Body of pancreas (tissue), 4 donors: Measurements from ENCODE around the gene PPP1R37. TPM values are rescaled to one million over a fixed set of nuclear protein-coding genes. Genes with fewer than 3 reads are reported as not detected.
"Not testable (repeated sequence)": the region's sequence is repeated elsewhere in the genome, so short reads cannot be mapped to it uniquely, and the experiment has no call there.

Source experiments
- ATAC-seq: fragments of 150-250 bp; one replicate; pipeline ENCODE4 v1.9.1; 2016
- DNase-seq, 4 donors: peaks; one replicate each; pipeline ENCODE4 v3.0.0-alpha.2; 2019
- H3K27ac ChIP-seq, 4 donors: fragments of 200-600 bp; sonication (generic); 1 replicate in 3 of 4; 2 replicates in 1 of 4; pipeline versions ENCODE4 v1.5.1 to v1.6.1; 2016 to 2019; ENCODE audit warnings: mild to moderate bottlenecking in 1 of 4, mixed read lengths in 1 of 4, moderate library complexity in 1 of 4
- H3K27me3 ChIP-seq, 2 donors: fragments of 200-600 bp; sonication (generic); one replicate each; pipeline ENCODE4 v1.6.0; 2016; ENCODE audit warnings: mild to moderate bottlenecking in 1 of 2
- H3K36me3 ChIP-seq, 2 donors: fragments of 200-600 bp; sonication (generic); replicated peaks in 1 of 2; 2 replicates each; pipeline ENCODE4 v1.5.1; 2016; ENCODE audit warnings: low read depth in 2 of 2; ENCODE audit not compliant: insufficient read depth in 1 of 2
- H3K4me1 ChIP-seq: fragments of 200-600 bp; sonication (generic); one replicate; pipeline ENCODE4 v1.6.0; 2016
- H3K4me3 ChIP-seq, 2 donors: fragments of 200-600 bp; sonication (generic); 1 replicate in 1 of 2; 2 replicates in 1 of 2; pipeline ENCODE4 v1.5.1; 2016 to 2019
- H3K9me3 ChIP-seq, 3 donors: fragments of 200-600 bp; sonication (generic); 1 replicate in 2 of 3; 2 replicates in 1 of 3; pipeline ENCODE4 v1.5.1; 2016
- CTCF ChIP-seq, 7 experiments: fragments of 450-650 bp in 4 of 7; fragments of 200-600 bp in 3 of 7; sonication (generic) in 3 of 7; IDR thresholded peaks; one replicate each; pipeline ENCODE4 v1.5.1; 2016 to 2019; ENCODE audit warnings: antibody characterized with exemption in 7 of 7
- POLR2A ChIP-seq, 3 donors: fragments of 450-650 bp; IDR thresholded peaks; one replicate each; pipeline ENCODE4 v1.6.1; 2016; ENCODE audit warnings: antibody characterized with exemption in 3 of 3, mild to moderate bottlenecking in 2 of 3
- WGBS, 2 donors: methylation state at CpG; one replicate each; pipeline ENCODE4 v1.1.5; 2017; 5-methylcytosine and 5-hydroxymethylcytosine counted together
- intact Hi-C: fragments of 100-400 bp; cut with DNase I; formaldehyde crosslinking; loops from one replicate; pipeline ENCODE4 v1.15.1; 2023
- total RNA-seq, 2 donors: library from RNA; depleted of rRNA; stranded (reverse); fragments of >200 nt; gene quantifications; one replicate each; pipeline ENCODE4 v1.1.0, GENCODE V29; 2016

Gene PPP1R37
- total RNA-seq, 2 donors from 2014 or later: 16.6 to 49.8 TPM

- Histone ChIP-seq H3K9me3 (no peaks in the 10 kb centered on the region), H3K27ac (no peak overlapping the region), H3K4me1 (peaks cover 41% of the 10 kb centered on the region), H3K4me3 (no peak overlapping the region), H3K27me3 (no peaks in the 10 kb centered on the region), H3K36me3 (no peaks in the 10 kb centered on the region)
- 59 to 62% methylated on average over 10 to 16 of the region's 16 CpGs for WGBS, 2 donors
- ATAC-seq (no peak), DNase-seq (no peak)
- intact Hi-C loops: no loop called here
- TF ChIP-seq CTCF (IDR thresholded peaks at IDR 0.05) (no peak), POLR2A (IDR thresholded peaks at IDR 0.05) (no peak)
Measured at GRCh38 chr19:45117167-45117594, 24.2 kb downstream of the PPP1R37 start.

GRCh38 chr19:45117671-45118070 is 24.7 kb downstream of the PPP1R37 start:
- intact Hi-C loops: no loop called here
- DNase-seq: peak in 3 of 4 donors; percentile 28 to 40 (median 31)
- H3K27ac ChIP-seq: no peak overlapping the region
- WGBS, 2 donors: 30 to 35% methylated on average over 2 to 12 of the region's 12 CpGs
- TF ChIP-seq POLR2A (IDR thresholded peaks at IDR 0.05) (no peak), CTCF (IDR thresholded peaks at IDR 0.05) (no peak)
- no peaks in the 10 kb centered on the region for H3K9me3 ChIP-seq
- H3K4me1 ChIP-seq: peaks cover 36% of the 10 kb centered on the region
- H3K4me3 ChIP-seq: no peak overlapping the region
- H3K27me3 ChIP-seq: no peaks in the 10 kb centered on the region
- H3K36me3 ChIP-seq: no peaks in the 10 kb centered on the region
- peak; percentile 41 for ATAC-seq

GRCh38 chr19:45118106-45118505 is 25.1 kb downstream of the PPP1R37 start:
- 40 to 87% methylated on average over 1 to 5 of the region's 5 CpGs for whole genome bisulfite sequencing, 2 donors
- ATAC-seq (peak; percentile 18), DNase-seq (no peak)
- Histone ChIP-seq H3K27ac (no peak overlapping the region), H3K27me3 (no peaks in the 10 kb centered on the region), H3K4me1 (peaks cover 32% of the 10 kb centered on the region), H3K36me3 (no peaks in the 10 kb centered on the region), H3K9me3 (no peaks in the 10 kb centered on the region), H3K4me3 (no peak overlapping the region)
- no peak for TF ChIP-seq POLR2A (IDR thresholded peaks at IDR 0.05)
- TF ChIP-seq CTCF (IDR thresholded peaks at IDR 0.05): no peak
- intact Hi-C loops: no loop called here

GRCh38 chr19:45118591-45119355 is 25.8 kb downstream of the PPP1R37 start:
- H3K27me3 ChIP-seq, H3K36me3 ChIP-seq, H3K4me3 ChIP-seq, intact Hi-C loops, H3K27ac ChIP-seq, H3K9me3 ChIP-seq, DNase-seq, ATAC-seq: not testable (repeated sequence)
- WGBS, 2 donors: 42 to 51% methylated on average over 18 of the region's 18 CpGs
- peaks cover 25% of the 10 kb centered on the region for H3K4me1 ChIP-seq

- Histone ChIP-seq H3K9me3 (no peaks in the 10 kb centered on the region), H3K4me3 (no peak overlapping the region), H3K27ac (no peak overlapping the region), H3K27me3 (no peaks in the 10 kb centered on the region), H3K36me3 (no peaks in the 10 kb centered on the region), H3K4me1 (peaks cover 21% of the 10 kb centered on the region)
- no peak for DNase-seq
- WGBS, 2 donors: 82 to 83% methylated on average over 3 to 6 of the region's 6 CpGs
- no peak for TF ChIP-seq POLR2A (IDR thresholded peaks at IDR 0.05)
- TF ChIP-seq CTCF (IDR thresholded peaks at IDR 0.05): no peak
- no peak for ATAC-seq
- intact Hi-C loops: no loop called here
Measured at GRCh38 chr19:45119582-45119981, 26.6 kb downstream of the PPP1R37 start.
